Stomach smooth muscle (tissue), 2 donors: ENCODE measurements around the gene CNTNAP2.

ENCODE experiments used
- H3K27ac ChIP-seq: one replicate; pipeline ENCODE4 v1.7.0; 2013; ENCODE audit warnings: mild to moderate bottlenecking, low read length, inconsistent platforms
- H3K27me3 ChIP-seq, 2 donors: one replicate each; pipeline ENCODE4 v1.7.0; 2013; ENCODE audit warnings: low read length in 2 of 2; ENCODE audit not compliant: insufficient read depth in 2 of 2, control insufficient read depth in 1 of 2
- H3K36me3 ChIP-seq, 2 donors: one replicate each; pipeline ENCODE4 v1.7.0; 2013; ENCODE audit warnings: low read length in 2 of 2; ENCODE audit not compliant: control insufficient read depth in 2 of 2, insufficient read depth in 2 of 2
- H3K4me1 ChIP-seq: one replicate; pipeline ENCODE4 v1.7.0; 2013; ENCODE audit warnings: low read length; ENCODE audit not compliant: control insufficient read depth, insufficient read depth
- H3K4me3 ChIP-seq, 2 donors: one replicate each; pipeline ENCODE4 v1.7.0; 2013; ENCODE audit warnings: low read length in 2 of 2
- H3K9ac ChIP-seq, 2 donors: one replicate each; pipeline ENCODE4 v1.7.0; 2013; ENCODE audit warnings: low read length in 2 of 2, mild to moderate bottlenecking in 1 of 2
- H3K9me3 ChIP-seq, 2 donors: one replicate each; pipeline ENCODE4 v1.7.0; 2013; ENCODE audit warnings: low read length in 2 of 2; ENCODE audit not compliant: control insufficient read depth in 2 of 2
- donor health status: healthy.
- donor health status: Pancreatic carcinoma.

Gene CNTNAP2

GRCh38 chr7:148163246-148163645, 2046.6 kb downstream of the CNTNAP2 start:
- Histone ChIP-seq H3K4me1 (no peaks in the 10 kb centered on the region), H3K27ac (no peak overlapping the region), H3K4me3 (no peak overlapping the region), H3K36me3 (no peaks in the 10 kb centered on the region), H3K9ac (no peak overlapping the region), H3K9me3 (peaks cover 0 to 3% of the 10 kb centered on the region in 2 donors), H3K27me3 (no peaks in the 10 kb centered on the region)

- H3K4me3 ChIP-seq = no peak overlapping the region
- H3K4me1 ChIP-seq = no peaks in the 10 kb centered on the region
- H3K36me3 ChIP-seq = no peaks in the 10 kb centered on the region
- no peaks in the 10 kb centered on the region for H3K27me3 ChIP-seq
- no peak overlapping the region for H3K27ac ChIP-seq
- H3K9ac ChIP-seq = no peak overlapping the region
- no peaks in the 10 kb centered on the region for H3K9me3 ChIP-seq
Measured at GRCh38 chr7:148172920-148173319, 2056.3 kb downstream of the CNTNAP2 start.

- Histone ChIP-seq H3K4me3 (no peak overlapping the region), H3K9me3 (no peaks in the 10 kb centered on the region), H3K27me3 (no peaks in the 10 kb centered on the region), H3K36me3 (no peaks in the 10 kb centered on the region), H3K9ac (no peak overlapping the region), H3K27ac (no peak overlapping the region), H3K4me1 (no peaks in the 10 kb centered on the region)
Measured at GRCh38 chr7:148173369-148173768, 2056.8 kb downstream of the CNTNAP2 start.

GRCh38 chr7:148174376-148174775, 2057.8 kb downstream of the CNTNAP2 start:
- H3K27ac ChIP-seq = no peak overlapping the region
- H3K4me3 ChIP-seq = no peak overlapping the region
- H3K27me3 ChIP-seq = peaks cover 0 to 2% of the 10 kb centered on the region in 2 donors
- no peaks in the 10 kb centered on the region for H3K36me3 ChIP-seq
- no peaks in the 10 kb centered on the region for H3K9me3 ChIP-seq
- H3K4me1 ChIP-seq = no peaks in the 10 kb centered on the region
- no peak overlapping the region for H3K9ac ChIP-seq

DNA sequence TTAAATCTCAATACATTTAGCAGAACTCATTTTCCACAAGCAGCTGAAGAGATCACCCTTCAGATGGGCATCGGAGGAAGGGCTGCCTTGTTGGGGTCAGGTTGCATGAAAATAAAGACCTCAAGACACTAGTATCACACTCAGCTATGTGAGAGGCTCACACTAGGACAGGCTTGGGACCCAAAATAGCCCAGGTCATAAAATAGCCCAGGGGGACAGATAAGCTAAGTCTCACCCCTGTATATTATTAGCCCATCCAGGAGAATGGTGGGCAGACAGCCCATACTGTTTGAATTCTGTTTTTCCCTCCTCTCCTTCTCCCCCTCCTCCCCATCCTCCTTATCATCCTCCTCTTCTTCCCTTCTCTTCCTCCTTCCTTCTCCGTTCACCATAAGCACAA, 2058.9 kb downstream of the CNTNAP2 start:
- Histone ChIP-seq H3K4me3 (no peak overlapping the region), H3K36me3 (no peaks in the 10 kb centered on the region), H3K27me3 (peaks cover 0 to 2% of the 10 kb centered on the region in 2 donors), H3K27ac (no peak overlapping the region), H3K9me3 (no peaks in the 10 kb centered on the region), H3K4me1 (no peaks in the 10 kb centered on the region), H3K9ac (no peak overlapping the region)

GRCh38 chr7:148177972-148178371, 2061.4 kb downstream of the CNTNAP2 start:
- Histone ChIP-seq H3K27ac (no peak overlapping the region), H3K4me1 (no peaks in the 10 kb centered on the region), H3K9me3 (no peaks in the 10 kb centered on the region), H3K36me3 (no peaks in the 10 kb centered on the region), H3K9ac (no peak overlapping the region), H3K4me3 (no peak overlapping the region), H3K27me3 (peaks cover 0 to 2% of the 10 kb centered on the region in 2 donors)

DNA sequence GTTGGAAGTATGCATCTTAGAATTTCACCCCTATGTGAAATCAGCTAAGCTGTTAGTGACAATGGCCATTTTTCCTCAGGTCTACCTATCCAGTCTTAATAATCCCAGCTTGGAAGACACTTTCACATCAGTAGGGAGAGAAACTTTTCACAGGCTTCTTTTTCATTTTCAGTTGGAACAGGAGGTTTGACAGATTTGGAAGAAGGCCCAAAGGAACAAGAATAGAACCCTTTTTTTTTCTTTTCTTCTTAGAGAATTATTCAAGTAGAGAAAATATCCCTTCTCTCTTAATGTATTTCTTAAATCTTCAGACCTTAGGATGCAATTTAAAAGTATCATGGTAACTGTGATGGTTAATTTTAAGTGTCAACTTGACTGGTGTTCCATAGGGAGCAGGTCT, 2063.5 kb downstream of the CNTNAP2 start:
- H3K9me3 ChIP-seq = no peaks in the 10 kb centered on the region
- H3K9ac ChIP-seq = no peak overlapping the region
- H3K36me3 ChIP-seq = no peaks in the 10 kb centered on the region
- no peak overlapping the region for H3K4me3 ChIP-seq
- H3K27ac ChIP-seq = no peak overlapping the region
- H3K27me3 ChIP-seq = peaks cover 0 to 2% of the 10 kb centered on the region in 2 donors
- H3K4me1 ChIP-seq = peaks cover under 1% of the 10 kb centered on the region

- H3K27me3 ChIP-seq = peaks cover 0 to 2% of the 10 kb centered on the region in 2 donors
- H3K4me1 ChIP-seq = peaks cover 2% of the 10 kb centered on the region
- H3K9me3 ChIP-seq = no peaks in the 10 kb centered on the region
- H3K9ac ChIP-seq = no peak overlapping the region
- no peak overlapping the region for H3K4me3 ChIP-seq
- H3K27ac ChIP-seq = no peak overlapping the region
- no peaks in the 10 kb centered on the region for H3K36me3 ChIP-seq
Measured at GRCh38 chr7:148182264-148182663, 2065.7 kb downstream of the CNTNAP2 start.

DNA sequence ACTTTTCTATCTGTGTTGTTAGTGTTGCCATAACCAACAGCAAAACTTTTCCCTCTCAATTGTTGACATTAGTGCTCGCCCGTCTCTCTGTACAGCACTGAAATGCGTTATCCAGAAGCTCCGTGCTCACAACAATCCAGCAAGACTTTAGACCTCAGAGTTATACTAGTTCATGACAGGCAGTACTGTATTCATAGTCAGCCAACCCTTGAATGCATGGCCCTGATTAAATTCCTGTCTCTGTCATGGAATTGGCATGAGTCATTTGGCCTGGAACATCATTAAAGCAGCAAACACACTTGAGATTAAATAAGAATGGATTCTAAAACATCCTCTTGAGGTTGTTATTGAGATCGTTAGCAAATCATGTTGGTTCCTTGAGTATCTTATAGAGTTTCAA, 2068.4 kb downstream of the CNTNAP2 start:
- Histone ChIP-seq H3K27me3 (no peaks in the 10 kb centered on the region), H3K27ac (no peak overlapping the region)

GRCh38 chr7:148187471-148187870, 2070.9 kb downstream of the CNTNAP2 start:
- Histone ChIP-seq H3K9ac (no peak overlapping the region), H3K27ac (no peak overlapping the region), H3K9me3 (no peaks in the 10 kb centered on the region), H3K27me3 (no peaks in the 10 kb centered on the region), H3K4me1 (peaks cover 2% of the 10 kb centered on the region), H3K36me3 (no peaks in the 10 kb centered on the region), H3K4me3 (no peak overlapping the region)

More for the DNA sequence above, 2068.4 kb downstream of the CNTNAP2 start:
- no peaks in the 10 kb centered on the region for H3K36me3 ChIP-seq
- no peak overlapping the region for H3K9ac ChIP-seq
- no peaks in the 10 kb centered on the region for H3K9me3 ChIP-seq
- no peak overlapping the region for H3K4me3 ChIP-seq
- peaks cover 2% of the 10 kb centered on the region for H3K4me1 ChIP-seq

DNA sequence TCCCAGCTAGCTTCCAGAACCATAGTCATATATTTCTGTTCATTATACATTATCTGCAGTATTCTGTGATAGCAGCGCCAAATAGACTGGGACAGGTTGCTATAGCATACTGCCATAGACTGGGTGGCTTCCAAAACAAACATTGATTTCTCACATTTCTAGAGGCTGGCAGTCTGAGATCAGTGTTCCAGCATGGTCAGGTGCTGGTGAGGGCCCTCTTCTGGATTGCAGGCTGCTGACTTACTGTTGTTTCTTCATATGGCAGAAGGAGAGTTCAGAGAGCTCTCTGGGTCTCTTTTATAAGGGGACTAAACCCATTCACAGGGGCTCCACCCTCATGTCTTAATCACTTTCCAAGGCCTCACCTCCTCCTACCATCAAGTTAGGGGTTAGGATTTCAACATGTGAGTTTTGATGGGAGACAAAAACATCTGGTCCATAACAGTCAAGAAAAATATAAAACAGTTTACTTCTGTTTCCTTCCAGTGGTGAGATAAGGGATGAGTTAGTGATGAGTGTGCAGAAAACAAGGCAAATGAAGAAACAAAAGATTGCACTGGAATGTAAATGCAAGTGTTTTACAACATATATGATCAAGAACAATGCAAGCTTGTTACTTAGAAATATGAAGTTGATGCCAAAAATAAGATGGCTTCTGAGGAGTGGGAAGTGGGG, 2074.9 kb downstream of the CNTNAP2 start:
- no peak overlapping the region for H3K27ac ChIP-seq
- H3K27me3 ChIP-seq = no peaks in the 10 kb centered on the region
- H3K4me1 ChIP-seq = no peaks in the 10 kb centered on the region
- no peak overlapping the region for H3K4me3 ChIP-seq
- H3K36me3 ChIP-seq = no peaks in the 10 kb centered on the region
- H3K9me3 ChIP-seq = no peaks in the 10 kb centered on the region
- H3K9ac ChIP-seq = no peak overlapping the region
